ENCODE results near the gene NFIB.

DNA sequence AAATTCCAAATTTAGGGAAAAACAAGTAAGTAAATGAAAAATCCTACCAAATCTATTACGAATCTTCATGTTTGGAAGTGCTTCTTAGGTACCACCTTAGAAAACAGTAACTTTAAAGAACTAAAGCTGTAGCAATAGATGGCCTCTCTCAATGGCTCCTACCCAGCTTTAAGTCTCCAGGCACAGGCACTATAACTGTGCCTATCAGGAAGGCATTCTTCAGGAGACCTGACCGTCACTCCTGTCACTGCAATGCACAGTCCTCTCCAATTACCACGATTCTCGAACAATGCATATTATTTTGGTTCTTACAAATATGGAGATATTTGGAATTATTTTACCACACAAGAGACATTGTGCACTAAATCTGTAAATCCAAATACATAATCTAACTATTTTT is 12.9 kb downstream of the NFIB start:
- TF ChIP-seq EP300 (IDR thresholded peaks at IDR 0.05; ENCODE audit: borderline replicate concordance in 1 of 2, low read depth in 2 of 2, low read length in 2 of 2) = no peak
- no peak for TF ChIP-seq POLR2AphosphoS5 (IDR thresholded peaks at IDR 0.05; ENCODE audit: low read depth, low read length)
- TF ChIP-seq GTF2F1 (IDR thresholded peaks at IDR 0.05; ENCODE audit: borderline replicate concordance, low read depth, low read length) = no peak
